DND-41 (cell line): Measurements from ENCODE around the gene LIMS1.

Source experiments
- ATAC-seq: fragments of 200-7000 bp; cut with Tn5 transposase; 3 replicates; pipeline ENCODE4 v1.9.1; 2021; ENCODE audit warnings: low read depth; ENCODE audit not compliant: insufficient read depth
- DNase-seq: peaks from one replicate; pipeline ENCODE4 v3.0.0-alpha.2; 2020
- H2AFZ ChIP-seq: 2 replicates; pipeline ENCODE4 v1.6.0; 2012; ENCODE audit warnings: low read depth, low read length
- H3K27ac ChIP-seq: 2 replicates; pipeline ENCODE4 v1.5.1; 2012; ENCODE audit warnings: low read length, inconsistent platforms
- H3K27me3 ChIP-seq: fragments of 200-600 bp; sonication (generic); 2 replicates; pipeline ENCODE4 v1.6.0; 2012; ENCODE audit warnings: low read length, mild to moderate bottlenecking, inconsistent platforms; ENCODE audit not compliant: insufficient read depth, poor library complexity
- H3K36me3 ChIP-seq: 2 replicates; pipeline ENCODE4 v1.5.1; 2012; ENCODE audit warnings: low read length, inconsistent platforms; ENCODE audit not compliant: insufficient read depth
- H3K4me1 ChIP-seq: 2 replicates; pipeline ENCODE4 v1.5.1; 2012; ENCODE audit warnings: mild to moderate bottlenecking, low read length; ENCODE audit not compliant: insufficient read depth
- H3K4me2 ChIP-seq: 2 replicates; pipeline ENCODE4 v1.6.0; 2012; ENCODE audit warnings: mild to moderate bottlenecking, moderate library complexity, low read length, inconsistent platforms; ENCODE audit not compliant: insufficient read depth
- H3K4me3 ChIP-seq, 2 experiments: fragments of 200-600 bp in 1 of 2; shearing (Covaris generic) in 1 of 2; 2 replicates each; pipeline ENCODE4 v1.5.1; 2012 to 2016; ENCODE audit warnings: inconsistent platforms in 2 of 2, low read length in 2 of 2, mild to moderate bottlenecking in 2 of 2, low read depth in 1 of 2, moderate library complexity in 1 of 2
- H3K79me2 ChIP-seq: 2 replicates; pipeline ENCODE4 v1.6.0; 2012; ENCODE audit warnings: low read length, inconsistent platforms; ENCODE audit not compliant: insufficient read depth
- H3K9ac ChIP-seq: 2 replicates; pipeline ENCODE4 v1.6.0; 2012; ENCODE audit warnings: low read depth, mild to moderate bottlenecking, inconsistent platforms, low read length, moderate library complexity
- H3K9me3 ChIP-seq: 2 replicates; pipeline ENCODE4 v1.5.1; 2012; ENCODE audit warnings: low read length, moderate library complexity, mild to moderate bottlenecking, inconsistent platforms; ENCODE audit not compliant: insufficient read depth, severe bottlenecking
- H4K20me1 ChIP-seq: 2 replicates; pipeline ENCODE4 v1.6.0; 2012; ENCODE audit warnings: low read length; ENCODE audit not compliant: insufficient read depth
- CTCF ChIP-seq: IDR thresholded peaks from 2 replicates; pipeline ENCODE4 v1.5.1; 2012; ENCODE audit warnings: borderline replicate concordance, low read length, moderate library complexity, mild to moderate bottlenecking; ENCODE audit not compliant: poor library complexity, severe bottlenecking; ENCODE audit errors: extremely low read depth
- EZH2 ChIP-seq: IDR thresholded peaks from 3 replicates; pipeline ENCODE4 v1.6.1; 2012; ENCODE audit warnings: borderline replicate concordance, low read depth, mild to moderate bottlenecking, moderate library complexity, low read length, inconsistent platforms; ENCODE audit not compliant: severe bottlenecking

LIMS1 gene

GRCh38 chr2:108573061-108573460 lies 38.8 kb downstream of the LIMS1 start:
- Histone ChIP-seq H3K9ac (no peak overlapping the region), H3K9me3 (no peaks in the 10 kb centered on the region), H3K4me3 (no peak overlapping the region), H3K4me1 (no peaks in the 10 kb centered on the region), H3K36me3 (no peaks in the 10 kb centered on the region), H2AFZ (no peak overlapping the region), H4K20me1 (peaks cover 28% of the 10 kb centered on the region; the same call in 1 of the 2 replicates), H3K4me2 (no peak overlapping the region), H3K27me3 (no peaks in the 10 kb centered on the region), H3K79me2 (peaks cover 22% of the 10 kb centered on the region; the same call in 1 of the 2 replicates), H3K27ac (no peak overlapping the region)
- TF ChIP-seq EZH2 (no peak), CTCF (no peak)
- DNase-seq (no peak), ATAC-seq (no peak)

- peaks cover 24% of the 10 kb centered on the region; the same call in 1 of the 2 replicates for H3K79me2 ChIP-seq
These were observed 40.1 kb downstream of the LIMS1 start for GRCh38 chr2:108574332-108574731.

GRCh38 chr2:108575132-108575966 lies 41.1 kb downstream of the LIMS1 start:
- no peak for ATAC-seq
- Histone ChIP-seq H3K9ac (no peak overlapping the region), H3K9me3 (no peaks in the 10 kb centered on the region), H3K79me2 (peaks cover 29% of the 10 kb centered on the region; the same call in 1 of the 2 replicates), H3K4me1 (no peaks in the 10 kb centered on the region), H2AFZ (no peak overlapping the region), H3K27ac (no peak overlapping the region), H4K20me1 (peaks cover 36% of the 10 kb centered on the region), H3K36me3 (no peaks in the 10 kb centered on the region), H3K4me2 (no peak overlapping the region), H3K4me3 (no peak overlapping the region), H3K27me3 (no peaks in the 10 kb centered on the region)
- TF ChIP-seq EZH2 (no peak), CTCF (no peak)
- DNase-seq: no peak

More at GRCh38 chr2:108574332-108574731, 40.1 kb downstream of the LIMS1 start:
- no peaks in the 10 kb centered on the region for H3K36me3 ChIP-seq
- H3K4me2 ChIP-seq: no peak overlapping the region
- ATAC-seq (no peak), DNase-seq (no peak)
- H3K27me3 ChIP-seq: no peaks in the 10 kb centered on the region
- H3K4me1 ChIP-seq: no peaks in the 10 kb centered on the region
- no peak overlapping the region for H3K9ac ChIP-seq
- H3K27ac ChIP-seq: no peak overlapping the region
- no peaks in the 10 kb centered on the region for H3K9me3 ChIP-seq
- peaks cover 28% of the 10 kb centered on the region; the same call in 1 of the 2 replicates for H4K20me1 ChIP-seq
- TF ChIP-seq CTCF (no peak), EZH2 (no peak)
- no peak overlapping the region for H3K4me3 ChIP-seq
- H2AFZ ChIP-seq: no peak overlapping the region
